ENCODE results near the gene CPN2. TPM values are rescaled to one million over a fixed set of nuclear protein-coding genes. Genes with fewer than 3 reads are reported as not detected.

Gene CPN2
- total and polyA plus RNA-seq, 2 experiments from 2014 or later = 0.10 to 0.14 TPM

DNA sequence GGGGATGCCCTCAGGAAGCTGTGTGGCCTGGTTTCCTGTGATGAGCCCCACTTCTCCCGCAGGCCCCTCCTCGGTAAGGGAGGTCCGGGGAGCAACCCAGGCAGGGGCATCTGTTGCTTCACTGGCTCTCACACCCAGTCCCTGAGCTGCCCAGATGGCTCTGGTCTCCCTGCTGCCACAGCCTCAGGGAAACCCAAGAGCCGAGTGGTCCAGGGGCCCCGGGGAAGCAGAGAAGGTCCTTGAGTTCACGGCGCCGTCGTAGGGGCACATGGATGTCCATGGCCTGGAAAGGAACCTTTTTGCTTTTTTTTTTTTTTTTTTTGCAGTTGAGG, 31.7 kb upstream of the CPN2 start:
- peak; percentile 16 for ATAC-seq
- Histone ChIP-seq H3K36me3 (ENCODE audit: insufficient read depth) (no peaks in the 10 kb centered on the region), H4K20me1 (replicated peaks; ENCODE audit: insufficient read depth) (no peaks in the 10 kb centered on the region), H3K4me3 (no peak overlapping the region), H2AFZ (peak overlapping the region; percentile 64), H3K27ac (ENCODE audit: low read depth) (no peak overlapping the region), H3K4me2 (no peak overlapping the region), H3F3A (replicated peaks; ENCODE audit: low read depth) (no peaks in the 10 kb centered on the region), H3K9me2 (ENCODE audit: insufficient read depth) (no peaks in the 10 kb centered on the region), H3K27me3 (ENCODE audit: insufficient read depth) (no peaks in the 10 kb centered on the region), H3K79me2 (replicated peaks; ENCODE audit: insufficient read depth) (no peaks in the 10 kb centered on the region), H3K4me1 (ENCODE audit: insufficient read depth) (peaks cover 4% of the 10 kb centered on the region; the same call in 1 of the 2 replicates)
- no peak overlapping the region for H3K27ac Mint-ChIP-seq
- H3K4me1 Mint-ChIP-seq = peaks cover 32% of the 10 kb centered on the region
- no peak for DNase-seq (ENCODE audit: low spot score)
- no peaks in the 10 kb centered on the region for H3K36me3 Mint-ChIP-seq (ENCODE audit: low read depth)
- H3K9me3 Mint-ChIP-seq = no peaks in the 10 kb centered on the region
- TF ChIP-seq STAT1 (IDR thresholded peaks at IDR 0.05; ENCODE audit: unreplicated experiment) = no peak
- TF ChIP-seq CREB1 (CRISPR knock-in tag; IDR thresholded peaks at IDR 0.05; ENCODE audit: low read depth) = no peak
- TF ChIP-seq NANOG (IDR thresholded peaks at IDR 0.05; ENCODE audit: borderline replicate concordance) = no peak
- no peak for TF ChIP-seq POLR2AphosphoS5 (IDR thresholded peaks at IDR 0.05; ENCODE audit: low read depth)
- no peak for TF ChIP-seq EZH2phosphoT487 (IDR thresholded peaks at IDR 0.05; ENCODE audit: unreplicated experiment)
- no peak for TF ChIP-seq EZH2 (IDR thresholded peaks at IDR 0.05; ENCODE audit: low read depth, unreplicated experiment)
- TF ChIP-seq, protein P1, sequence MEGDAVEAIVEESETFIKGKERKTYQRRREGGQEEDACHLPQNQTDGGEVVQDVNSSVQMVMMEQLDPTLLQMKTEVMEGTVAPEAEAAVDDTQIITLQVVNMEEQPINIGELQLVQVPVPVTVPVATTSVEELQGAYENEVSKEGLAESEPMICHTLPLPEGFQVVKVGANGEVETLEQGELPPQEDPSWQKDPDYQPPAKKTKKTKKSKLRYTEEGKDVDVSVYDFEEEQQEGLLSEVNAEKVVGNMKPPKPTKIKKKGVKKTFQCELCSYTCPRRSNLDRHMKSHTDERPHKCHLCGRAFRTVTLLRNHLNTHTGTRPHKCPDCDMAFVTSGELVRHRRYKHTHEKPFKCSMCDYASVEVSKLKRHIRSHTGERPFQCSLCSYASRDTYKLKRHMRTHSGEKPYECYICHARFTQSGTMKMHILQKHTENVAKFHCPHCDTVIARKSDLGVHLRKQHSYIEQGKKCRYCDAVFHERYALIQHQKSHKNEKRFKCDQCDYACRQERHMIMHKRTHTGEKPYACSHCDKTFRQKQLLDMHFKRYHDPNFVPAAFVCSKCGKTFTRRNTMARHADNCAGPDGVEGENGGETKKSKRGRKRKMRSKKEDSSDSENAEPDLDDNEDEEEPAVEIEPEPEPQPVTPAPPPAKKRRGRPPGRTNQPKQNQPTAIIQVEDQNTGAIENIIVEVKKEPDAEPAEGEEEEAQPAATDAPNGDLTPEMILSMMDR (conservative IDR thresholded peaks at IDR 0.05; ENCODE audit: low read depth in 2 of 2) = no peak
- TF ChIP-seq JUNB (IDR thresholded peaks at IDR 0.05; ENCODE audit: unreplicated experiment) = no peak
- H3K27me3 Mint-ChIP-seq (ENCODE audit: insufficient read depth, low read depth, poor library complexity) = peaks cover 8% of the 10 kb centered on the region
- no peak overlapping the region; the same call in 2 of the 3 replicates for H3K4me3 Mint-ChIP-seq

DNA sequence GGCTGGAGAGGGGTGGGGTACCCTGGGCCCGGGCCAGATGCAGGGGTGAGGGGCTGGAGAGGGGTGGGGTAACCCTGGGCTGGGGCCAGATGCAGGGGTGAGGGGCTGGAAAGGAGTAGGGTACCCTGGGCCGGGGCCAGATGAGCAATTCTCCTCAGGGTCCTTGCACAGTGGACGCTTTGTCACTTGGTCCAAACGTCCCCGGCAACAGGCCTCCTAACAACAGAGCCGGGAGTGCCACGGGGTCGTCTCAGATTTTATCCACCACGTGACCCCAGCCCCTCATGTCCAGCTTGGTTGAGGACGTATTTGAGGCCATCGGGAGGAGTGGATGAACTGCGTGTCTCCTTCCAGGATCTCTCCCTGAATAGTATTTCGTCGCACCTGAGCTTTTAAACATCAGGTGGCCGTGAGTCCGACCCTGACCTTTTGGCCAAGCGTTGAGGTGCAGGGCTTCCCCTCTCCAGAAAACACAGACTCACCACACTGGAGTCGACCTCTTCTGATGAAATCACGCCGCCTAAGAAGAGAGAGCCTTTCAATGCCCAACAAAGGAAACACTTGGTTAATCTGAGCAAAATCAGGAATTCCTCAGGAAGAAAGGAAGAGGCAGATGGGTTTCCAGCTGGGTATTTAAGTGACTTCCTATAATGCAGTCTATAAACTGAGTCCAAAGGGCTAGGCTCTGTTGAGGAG, 31.2 kb upstream of the CPN2 start:
- Histone ChIP-seq H3K36me3 (ENCODE audit: insufficient read depth) (no peaks in the 10 kb centered on the region), H3K4me3 (no peak overlapping the region), H3K27ac (ENCODE audit: low read depth) (no peak overlapping the region), H3K4me1 (ENCODE audit: insufficient read depth) (peaks cover 4% of the 10 kb centered on the region; the same call in 1 of the 2 replicates), H3K79me2 (replicated peaks; ENCODE audit: insufficient read depth) (no peaks in the 10 kb centered on the region), H3K27me3 (ENCODE audit: insufficient read depth) (no peaks in the 10 kb centered on the region), H3K4me2 (0 out of 2 replicates have a peak overlapping the region, but pooled peaks have one; percentile 23), H2AFZ (peak overlapping the region; percentile 64), H4K20me1 (replicated peaks; ENCODE audit: insufficient read depth) (no peaks in the 10 kb centered on the region), H3F3A (replicated peaks; ENCODE audit: low read depth) (no peaks in the 10 kb centered on the region), H3K9me2 (ENCODE audit: insufficient read depth) (no peaks in the 10 kb centered on the region)
- Mint-ChIP-seq H3K27me3 (ENCODE audit: insufficient read depth, low read depth, poor library complexity) (peaks cover 6% of the 10 kb centered on the region), H3K9me3 (no peaks in the 10 kb centered on the region), H3K4me1 (peaks cover 32% of the 10 kb centered on the region), H3K36me3 (ENCODE audit: low read depth) (no peaks in the 10 kb centered on the region), H3K4me3 (peak overlapping the region; percentile 19; the same call in 1 of the 3 replicates), H3K27ac (no peak overlapping the region; the same call in 1 of the 2 replicates)
- DNase-seq (ENCODE audit: low spot score) (no peak), ATAC-seq (no peak; the same call in 2 of the 3 replicates)
- TF ChIP-seq STAT1 (IDR thresholded peaks at IDR 0.05; ENCODE audit: unreplicated experiment) (no peak), ZNF331 (CRISPR knock-in tag; IDR thresholded peaks at IDR 0.05; ENCODE audit: low read depth) (no peak), POLR2AphosphoS5 (IDR thresholded peaks at IDR 0.05; ENCODE audit: low read depth) (no peak), JUNB (IDR thresholded peaks at IDR 0.05; ENCODE audit: unreplicated experiment) (no peak), NANOG (IDR thresholded peaks at IDR 0.05; ENCODE audit: borderline replicate concordance) (no peak), CREB1 (CRISPR knock-in tag; IDR thresholded peaks at IDR 0.05; ENCODE audit: low read depth) (no peak)
- TF ChIP-seq, protein P2, sequence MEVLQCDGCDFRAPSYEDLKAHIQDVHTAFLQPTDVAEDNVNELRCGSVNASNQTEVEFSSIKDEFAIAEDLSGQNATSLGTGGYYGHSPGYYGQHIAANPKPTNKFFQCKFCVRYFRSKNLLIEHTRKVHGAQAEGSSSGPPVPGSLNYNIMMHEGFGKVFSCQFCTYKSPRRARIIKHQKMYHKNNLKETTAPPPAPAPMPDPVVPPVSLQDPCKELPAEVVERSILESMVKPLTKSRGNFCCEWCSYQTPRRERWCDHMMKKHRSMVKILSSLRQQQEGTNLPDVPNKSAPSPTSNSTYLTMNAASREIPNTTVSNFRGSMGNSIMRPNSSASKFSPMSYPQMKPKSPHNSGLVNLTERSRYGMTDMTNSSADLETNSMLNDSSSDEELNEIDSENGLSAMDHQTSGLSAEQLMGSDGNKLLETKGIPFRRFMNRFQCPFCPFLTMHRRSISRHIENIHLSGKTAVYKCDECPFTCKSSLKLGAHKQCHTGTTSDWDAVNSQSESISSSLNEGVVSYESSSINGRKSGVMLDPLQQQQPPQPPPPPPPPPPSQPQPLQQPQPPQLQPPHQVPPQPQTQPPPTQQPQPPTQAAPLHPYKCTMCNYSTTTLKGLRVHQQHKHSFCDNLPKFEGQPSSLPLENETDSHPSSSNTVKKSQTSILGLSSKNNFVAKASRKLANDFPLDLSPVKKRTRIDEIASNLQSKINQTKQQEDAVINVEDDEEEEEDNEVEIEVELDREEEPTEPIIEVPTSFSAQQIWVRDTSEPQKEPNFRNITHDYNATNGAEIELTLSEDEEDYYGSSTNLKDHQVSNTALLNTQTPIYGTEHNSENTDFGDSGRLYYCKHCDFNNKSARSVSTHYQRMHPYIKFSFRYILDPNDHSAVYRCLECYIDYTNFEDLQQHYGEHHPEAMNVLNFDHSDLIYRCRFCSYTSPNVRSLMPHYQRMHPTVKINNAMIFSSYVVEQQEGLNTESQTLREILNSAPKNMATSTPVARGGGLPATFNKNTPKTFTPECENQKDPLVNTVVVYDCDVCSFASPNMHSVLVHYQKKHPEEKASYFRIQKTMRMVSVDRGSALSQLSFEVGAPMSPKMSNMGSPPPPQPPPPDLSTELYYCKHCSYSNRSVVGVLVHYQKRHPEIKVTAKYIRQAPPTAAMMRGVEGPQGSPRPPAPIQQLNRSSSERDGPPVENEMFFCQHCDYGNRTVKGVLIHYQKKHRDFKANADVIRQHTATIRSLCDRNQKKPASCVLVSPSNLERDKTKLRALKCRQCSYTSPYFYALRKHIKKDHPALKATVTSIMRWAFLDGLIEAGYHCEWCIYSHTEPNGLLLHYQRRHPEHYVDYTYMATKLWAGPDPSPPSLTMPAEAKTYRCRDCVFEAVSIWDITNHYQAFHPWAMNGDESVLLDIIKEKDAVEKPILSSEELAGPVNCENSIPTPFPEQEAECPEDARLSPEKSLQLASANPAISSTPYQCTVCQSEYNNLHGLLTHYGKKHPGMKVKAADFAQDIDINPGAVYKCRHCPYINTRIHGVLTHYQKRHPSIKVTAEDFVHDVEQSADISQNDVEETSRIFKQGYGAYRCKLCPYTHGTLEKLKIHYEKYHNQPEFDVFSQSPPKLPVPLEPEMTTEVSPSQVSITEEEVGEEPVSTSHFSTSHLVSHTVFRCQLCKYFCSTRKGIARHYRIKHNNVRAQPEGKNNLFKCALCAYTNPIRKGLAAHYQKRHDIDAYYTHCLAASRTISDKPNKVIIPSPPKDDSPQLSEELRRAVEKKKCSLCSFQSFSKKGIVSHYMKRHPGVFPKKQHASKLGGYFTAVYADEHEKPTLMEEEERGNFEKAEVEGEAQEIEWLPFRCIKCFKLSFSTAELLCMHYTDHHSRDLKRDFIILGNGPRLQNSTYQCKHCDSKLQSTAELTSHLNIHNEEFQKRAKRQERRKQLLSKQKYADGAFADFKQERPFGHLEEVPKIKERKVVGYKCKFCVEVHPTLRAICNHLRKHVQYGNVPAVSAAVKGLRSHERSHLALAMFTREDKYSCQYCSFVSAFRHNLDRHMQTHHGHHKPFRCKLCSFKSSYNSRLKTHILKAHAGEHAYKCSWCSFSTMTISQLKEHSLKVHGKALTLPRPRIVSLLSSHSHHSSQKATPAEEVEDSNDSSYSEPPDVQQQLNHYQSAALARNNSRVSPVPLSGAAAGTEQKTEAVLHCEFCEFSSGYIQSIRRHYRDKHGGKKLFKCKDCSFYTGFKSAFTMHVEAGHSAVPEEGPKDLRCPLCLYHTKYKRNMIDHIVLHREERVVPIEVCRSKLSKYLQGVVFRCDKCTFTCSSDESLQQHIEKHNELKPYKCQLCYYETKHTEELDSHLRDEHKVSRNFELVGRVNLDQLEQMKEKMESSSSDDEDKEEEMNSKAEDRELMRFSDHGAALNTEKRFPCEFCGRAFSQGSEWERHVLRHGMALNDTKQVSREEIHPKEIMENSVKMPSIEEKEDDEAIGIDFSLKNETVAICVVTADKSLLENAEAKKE (CRISPR knock-in tag; IDR thresholded peaks at IDR 0.05) = no peak
- TF ChIP-seq, protein P3, sequence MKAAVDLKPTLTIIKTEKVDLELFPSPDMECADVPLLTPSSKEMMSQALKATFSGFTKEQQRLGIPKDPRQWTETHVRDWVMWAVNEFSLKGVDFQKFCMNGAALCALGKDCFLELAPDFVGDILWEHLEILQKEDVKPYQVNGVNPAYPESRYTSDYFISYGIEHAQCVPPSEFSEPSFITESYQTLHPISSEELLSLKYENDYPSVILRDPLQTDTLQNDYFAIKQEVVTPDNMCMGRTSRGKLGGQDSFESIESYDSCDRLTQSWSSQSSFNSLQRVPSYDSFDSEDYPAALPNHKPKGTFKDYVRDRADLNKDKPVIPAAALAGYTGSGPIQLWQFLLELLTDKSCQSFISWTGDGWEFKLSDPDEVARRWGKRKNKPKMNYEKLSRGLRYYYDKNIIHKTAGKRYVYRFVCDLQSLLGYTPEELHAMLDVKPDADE (IDR thresholded peaks at IDR 0.05) = no peak

Data from GM23338 (cell line).